ENCODE measurements around the gene MARCHF7. TPM values are rescaled to one million over a fixed set of nuclear protein-coding genes. Genes with fewer than 3 reads are reported as not detected.
"Not testable (repeated sequence)": the region's sequence is repeated elsewhere in the genome, so short reads cannot be mapped to it uniquely, and the experiment has no call there.

MARCHF7 gene, protein sequence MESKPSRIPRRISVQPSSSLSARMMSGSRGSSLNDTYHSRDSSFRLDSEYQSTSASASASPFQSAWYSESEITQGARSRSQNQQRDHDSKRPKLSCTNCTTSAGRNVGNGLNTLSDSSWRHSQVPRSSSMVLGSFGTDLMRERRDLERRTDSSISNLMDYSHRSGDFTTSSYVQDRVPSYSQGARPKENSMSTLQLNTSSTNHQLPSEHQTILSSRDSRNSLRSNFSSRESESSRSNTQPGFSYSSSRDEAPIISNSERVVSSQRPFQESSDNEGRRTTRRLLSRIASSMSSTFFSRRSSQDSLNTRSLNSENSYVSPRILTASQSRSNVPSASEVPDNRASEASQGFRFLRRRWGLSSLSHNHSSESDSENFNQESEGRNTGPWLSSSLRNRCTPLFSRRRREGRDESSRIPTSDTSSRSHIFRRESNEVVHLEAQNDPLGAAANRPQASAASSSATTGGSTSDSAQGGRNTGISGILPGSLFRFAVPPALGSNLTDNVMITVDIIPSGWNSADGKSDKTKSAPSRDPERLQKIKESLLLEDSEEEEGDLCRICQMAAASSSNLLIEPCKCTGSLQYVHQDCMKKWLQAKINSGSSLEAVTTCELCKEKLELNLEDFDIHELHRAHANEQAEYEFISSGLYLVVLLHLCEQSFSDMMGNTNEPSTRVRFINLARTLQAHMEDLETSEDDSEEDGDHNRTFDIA
- total RNA-seq, result 10 to 100 TPM; 60.1 to 81.2 TPM

GRCh38 chr2:159712143-159712928 is at the start of gene MARCHF7:
Gene MARCHF7 (plus strand): TSS chr2:159712506. CDS start chr2:159729023, 16,517 bp downstream.
- peak; percentile 92 for DNase-seq (ENCODE audit: low spot score)
- Histone ChIP-seq H3K27me3 (replicated peaks; ENCODE audit: insufficient read depth) (no peaks in the 10 kb centered on the region), H3K36me3 (peaks cover 12% of the 10 kb centered on the region), H3K9me3 (no peaks in the 10 kb centered on the region), H3K27ac (peak within 1 kb of the TSS; percentile 95 to 98), H3K4me1 (ENCODE audit: control insufficient read depth in 1 of 2, low read depth in 2 of 2) (peaks cover 27 to 52% of the 10 kb centered on the region in 2 donors), H3K4me3 (peak within 1 kb of the TSS; percentile 90)
- TF ChIP-seq, protein P1, sequence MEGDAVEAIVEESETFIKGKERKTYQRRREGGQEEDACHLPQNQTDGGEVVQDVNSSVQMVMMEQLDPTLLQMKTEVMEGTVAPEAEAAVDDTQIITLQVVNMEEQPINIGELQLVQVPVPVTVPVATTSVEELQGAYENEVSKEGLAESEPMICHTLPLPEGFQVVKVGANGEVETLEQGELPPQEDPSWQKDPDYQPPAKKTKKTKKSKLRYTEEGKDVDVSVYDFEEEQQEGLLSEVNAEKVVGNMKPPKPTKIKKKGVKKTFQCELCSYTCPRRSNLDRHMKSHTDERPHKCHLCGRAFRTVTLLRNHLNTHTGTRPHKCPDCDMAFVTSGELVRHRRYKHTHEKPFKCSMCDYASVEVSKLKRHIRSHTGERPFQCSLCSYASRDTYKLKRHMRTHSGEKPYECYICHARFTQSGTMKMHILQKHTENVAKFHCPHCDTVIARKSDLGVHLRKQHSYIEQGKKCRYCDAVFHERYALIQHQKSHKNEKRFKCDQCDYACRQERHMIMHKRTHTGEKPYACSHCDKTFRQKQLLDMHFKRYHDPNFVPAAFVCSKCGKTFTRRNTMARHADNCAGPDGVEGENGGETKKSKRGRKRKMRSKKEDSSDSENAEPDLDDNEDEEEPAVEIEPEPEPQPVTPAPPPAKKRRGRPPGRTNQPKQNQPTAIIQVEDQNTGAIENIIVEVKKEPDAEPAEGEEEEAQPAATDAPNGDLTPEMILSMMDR (IDR thresholded peaks at IDR 0.05), result peak; percentile 33
- peak; percentile 82 for ATAC-seq (ENCODE audit: insufficient number of reproducible peaks, low FRiP score, low read depth)

DNA sequence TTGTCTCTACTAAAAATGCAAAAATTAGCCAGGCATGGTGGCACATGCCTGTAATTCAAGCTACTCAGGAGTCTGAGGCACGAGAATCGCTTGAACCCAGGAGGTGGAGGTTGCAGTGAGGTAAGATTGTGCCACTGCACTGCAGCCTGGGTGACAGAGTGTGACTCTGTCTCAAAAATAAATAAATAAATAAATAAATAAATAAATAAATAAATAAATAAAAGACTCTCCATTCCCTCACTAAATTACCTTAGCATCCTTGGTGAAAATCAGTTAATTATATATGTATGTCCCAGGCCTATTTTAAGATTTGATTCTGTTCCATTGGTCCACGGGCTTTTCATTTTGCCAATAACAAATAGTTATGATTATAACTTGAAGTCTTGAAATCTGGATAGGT is 44.9 kb upstream of the MARCHF7 start:
- not testable (repeated sequence) for DNase-seq (ENCODE audit: low spot score); H3K9me3 ChIP-seq; H3K4me3 ChIP-seq; H3K36me3 ChIP-seq; H3K4me1 ChIP-seq (ENCODE audit: control insufficient read depth in 1 of 2, low read depth in 2 of 2); H3K27ac ChIP-seq; H3K27me3 ChIP-seq (replicated peaks; ENCODE audit: insufficient read depth); ATAC-seq (ENCODE audit: insufficient number of reproducible peaks, low FRiP score, low read depth)

GRCh38 chr2:159671047-159671446 is 41.3 kb upstream of the MARCHF7 start:
- no peak for DNase-seq (ENCODE audit: low spot score)
- TF ChIP-seq, protein P1 (IDR thresholded peaks at IDR 0.05), result no peak
- Histone ChIP-seq H3K27ac (no peak overlapping the region), H3K4me1 (ENCODE audit: control insufficient read depth in 1 of 2, low read depth in 2 of 2) (no peaks in the 10 kb centered on the region), H3K36me3 (no peaks in the 10 kb centered on the region), H3K9me3 (no peaks in the 10 kb centered on the region), H3K27me3 (replicated peaks; ENCODE audit: insufficient read depth) (no peaks in the 10 kb centered on the region), H3K4me3 (no peak overlapping the region)
- no peak for ATAC-seq (ENCODE audit: insufficient number of reproducible peaks, low FRiP score, low read depth)

GRCh38 chr2:159677654-159678053 is 34.7 kb upstream of the MARCHF7 start:
- ATAC-seq (ENCODE audit: insufficient number of reproducible peaks, low FRiP score, low read depth) (no peak), DNase-seq (ENCODE audit: low spot score) (no peak)
- no peaks in the 10 kb centered on the region for H3K27me3 ChIP-seq (replicated peaks; ENCODE audit: insufficient read depth)
- peaks cover 0 to under 1% of the 10 kb centered on the region in 2 donors for H3K4me1 ChIP-seq (ENCODE audit: control insufficient read depth in 1 of 2, low read depth in 2 of 2)
- no peaks in the 10 kb centered on the region for H3K36me3 ChIP-seq
- H3K9me3 ChIP-seq, result no peaks in the 10 kb centered on the region
- H3K27ac ChIP-seq, result no peak overlapping the region
- no peak overlapping the region for H3K4me3 ChIP-seq
- TF ChIP-seq, protein P1 (IDR thresholded peaks at IDR 0.05), result no peak

- Histone ChIP-seq H3K27ac (no peak overlapping the region), H3K36me3 (no peaks in the 10 kb centered on the region), H3K4me3 (no peak overlapping the region), H3K9me3 (no peaks in the 10 kb centered on the region), H3K4me1 (ENCODE audit: control insufficient read depth in 1 of 2, low read depth in 2 of 2) (peaks cover 0 to 4% of the 10 kb centered on the region in 2 donors), H3K27me3 (replicated peaks; ENCODE audit: insufficient read depth) (no peaks in the 10 kb centered on the region)
- no peak for ATAC-seq (ENCODE audit: insufficient number of reproducible peaks, low FRiP score, low read depth)
- no peak for DNase-seq (ENCODE audit: low spot score)
- TF ChIP-seq, protein P1 (IDR thresholded peaks at IDR 0.05), result no peak
These were observed 31.6 kb upstream of the MARCHF7 start for GRCh38 chr2:159680692-159681091.

Measured in thoracic aorta (tissue), 2 donors.